ENCODE results near the gene WIPF3. TPM values are rescaled to one million over a fixed set of nuclear protein-coding genes. Genes with fewer than 3 reads are reported as not detected.

The WIPF3 gene
- total and polyA plus RNA-seq, 4 donors = 0.10 to 0.23 (median 0.14) TPM; not detected in 1

GRCh38 chr7:29859104-29859503 is 52.8 kb downstream of the WIPF3 start:
- no peaks in the 10 kb centered on the region for H3K27me3 ChIP-seq (ENCODE audit: control insufficient read depth in 4 of 4, insufficient read depth in 4 of 4, low read length in 3 of 4)
- H3K27ac ChIP-seq (ENCODE audit: low read depth in 1 of 2, low read length in 2 of 2) = no peak overlapping the region
- DNase-seq (ENCODE audit: low spot score) = no peak
- WGBS = 93% methylated on average over 5 of the region's 5 CpGs
- no peaks in the 10 kb centered on the region for H3K9me3 ChIP-seq (ENCODE audit: control insufficient read depth in 4 of 4, low read length in 3 of 4)
- no peaks in the 10 kb centered on the region for H3K4me1 ChIP-seq (ENCODE audit: control insufficient read depth in 4 of 4, insufficient read depth in 4 of 4, low read length in 3 of 4)
- no peak for TF ChIP-seq RXRA (IDR thresholded peaks at IDR 0.05)
- no peak for TF ChIP-seq FOXA1 (IDR thresholded peaks at IDR 0.05)
- TF ChIP-seq GABPA (IDR thresholded peaks at IDR 0.05 in 1 of 2, conservative IDR thresholded peaks at IDR 0.05 in 1 of 2) = no peak
- no peak for TF ChIP-seq YY1 (IDR thresholded peaks at IDR 0.05)
- TF ChIP-seq JUND (IDR thresholded peaks at IDR 0.05) = no peak
- TF ChIP-seq RAD21 (IDR thresholded peaks at IDR 0.05) = no peak
- no peak for TF ChIP-seq ATF3 (IDR thresholded peaks at IDR 0.05)
- no peak for TF ChIP-seq EGR1 (IDR thresholded peaks at IDR 0.05; ENCODE audit: low read depth in 2 of 2)
- TF ChIP-seq MAX (IDR thresholded peaks at IDR 0.05) = no peak
- no peak for TF ChIP-seq FOXA2 (IDR thresholded peaks at IDR 0.05)
- TF ChIP-seq ZBTB33 (IDR thresholded peaks at IDR 0.05) = no peak
- TF ChIP-seq HNF4G (IDR thresholded peaks at IDR 0.05) = no peak
- TF ChIP-seq NR2F2 (IDR thresholded peaks at IDR 0.05) = no peak
- no peak for TF ChIP-seq TAF1 (conservative IDR thresholded peaks at IDR 0.05)
- TF ChIP-seq SP1 (IDR thresholded peaks at IDR 0.05) = no peak
- TF ChIP-seq HNF4A (conservative IDR thresholded peaks at IDR 0.05) = no peak
- no peak for TF ChIP-seq REST (IDR thresholded peaks at IDR 0.05)
- no peak for TF ChIP-seq CTCF (IDR thresholded peaks at IDR 0.05; ENCODE audit: low read depth, low read length, missing input control)
- H3K36me3 ChIP-seq (ENCODE audit: control insufficient read depth in 4 of 4, insufficient read depth in 3 of 4, low read depth in 1 of 4, low read length in 3 of 4) = no peaks in the 10 kb centered on the region
- H3K9ac ChIP-seq (ENCODE audit: low read depth in 1 of 2, low read length in 2 of 2) = no peak overlapping the region
- H3K4me3 ChIP-seq (ENCODE audit: low read depth in 1 of 3, low read length in 3 of 3) = no peak overlapping the region

Data from liver (tissue), 9 donors.